NCI-H1436 treated with DMSO at 0.1 percent for 48 hours (cell line): ENCODE measurements around the gene PTPN3.

ENCODE experiments used
- DNase-seq: peaks from one replicate; lab custom pipeline; 2025; lab: John Stamatoyannopoulos, UW

PTPN3 gene

GRCh38 chr9:109506097-109506712, 8.1 kb upstream of the PTPN3 start:
- DNase-seq, result no peak

DNA sequence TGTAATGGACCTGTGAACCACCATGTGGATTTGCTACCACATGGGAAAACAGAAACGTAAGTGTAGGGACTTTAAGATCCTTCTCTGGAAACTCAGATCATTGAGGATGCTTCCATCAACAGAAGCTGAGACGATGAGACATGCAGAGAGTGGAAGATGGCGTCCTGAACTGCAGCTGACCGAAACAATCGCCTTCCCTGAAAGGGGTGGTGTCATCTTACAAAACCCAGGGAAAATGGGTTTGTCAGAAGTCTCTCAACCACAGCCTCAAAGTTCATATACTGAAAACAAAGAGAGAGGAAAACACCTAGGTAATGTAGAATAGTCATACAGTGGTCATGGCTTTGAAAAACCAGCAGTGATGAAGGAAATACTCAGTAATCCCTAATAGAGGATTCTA, 6.6 kb upstream of the PTPN3 start:
- no peak for DNase-seq

GRCh38 chr9:109500421-109500974, 2.4 kb upstream of the PTPN3 start:
- no peak for DNase-seq

DNA sequence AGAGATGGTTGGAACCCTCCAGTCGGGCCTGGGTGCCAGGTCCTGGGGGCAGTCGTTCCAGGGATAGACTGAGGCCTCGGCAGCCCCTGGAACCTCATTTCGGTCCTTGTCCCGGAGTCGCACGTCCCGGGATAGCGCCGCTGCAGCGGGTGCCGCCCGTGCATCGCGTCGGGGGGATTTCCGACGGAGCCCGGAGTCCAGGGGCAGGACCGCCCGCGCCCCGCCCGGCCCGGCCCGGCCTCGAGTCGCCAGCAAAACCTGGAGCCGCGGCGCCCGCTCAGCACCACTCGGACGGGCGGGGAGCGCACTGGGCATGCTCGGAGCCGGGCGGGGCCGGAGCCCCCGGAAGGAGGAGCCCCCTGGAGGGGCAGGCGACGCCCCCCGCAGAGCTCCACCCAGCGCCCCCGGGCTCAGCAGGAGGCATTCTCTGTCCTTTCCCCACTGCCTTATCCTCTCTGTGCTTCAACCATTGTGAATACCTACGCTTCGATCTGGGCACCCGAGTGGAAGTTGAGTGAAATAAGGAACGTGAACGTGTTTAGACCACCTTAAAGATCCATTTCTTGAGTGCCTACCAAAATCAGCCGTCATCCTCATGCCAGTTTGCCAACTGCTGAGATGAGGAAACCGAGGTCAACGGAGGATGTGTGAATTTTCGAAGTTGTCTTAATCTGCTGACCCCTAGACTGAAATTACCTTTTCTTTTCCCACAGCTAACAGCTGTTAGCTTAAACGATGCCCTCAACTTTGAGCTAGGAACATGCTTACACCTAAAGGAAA, 1.7 kb upstream of the PTPN3 start:
- no peak for DNase-seq

DNA sequence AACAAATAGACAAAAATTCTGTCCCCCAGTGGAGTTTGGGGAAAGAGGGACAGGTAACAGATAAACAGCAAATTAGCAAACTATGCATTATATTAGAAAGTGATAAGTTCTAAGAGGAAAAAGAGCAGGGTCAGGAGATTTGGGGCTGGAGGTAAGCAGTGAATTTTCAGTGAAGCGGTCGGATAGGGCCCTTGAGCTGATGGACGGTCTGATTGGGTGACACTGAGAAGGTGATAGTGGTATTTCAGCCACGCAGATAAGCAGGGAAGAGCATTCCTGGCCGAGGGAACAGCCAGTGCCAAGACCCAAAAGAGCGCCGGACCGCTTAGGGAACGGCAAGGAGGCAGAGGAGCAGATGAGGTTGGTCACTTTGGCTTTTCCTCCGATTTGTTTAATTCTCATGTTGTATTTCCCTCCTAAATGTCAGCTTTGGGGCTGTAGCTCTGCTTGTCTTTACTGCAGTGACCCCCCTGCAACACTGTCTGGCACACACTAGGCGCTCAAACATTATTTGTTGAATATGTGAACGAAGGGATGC, 1.1 kb upstream of the PTPN3 start:
- no peak for DNase-seq

GRCh38 chr9:109497226-109498153, 617 bp downstream of the PTPN3 start:
- DNase-seq, result no peak

DNA sequence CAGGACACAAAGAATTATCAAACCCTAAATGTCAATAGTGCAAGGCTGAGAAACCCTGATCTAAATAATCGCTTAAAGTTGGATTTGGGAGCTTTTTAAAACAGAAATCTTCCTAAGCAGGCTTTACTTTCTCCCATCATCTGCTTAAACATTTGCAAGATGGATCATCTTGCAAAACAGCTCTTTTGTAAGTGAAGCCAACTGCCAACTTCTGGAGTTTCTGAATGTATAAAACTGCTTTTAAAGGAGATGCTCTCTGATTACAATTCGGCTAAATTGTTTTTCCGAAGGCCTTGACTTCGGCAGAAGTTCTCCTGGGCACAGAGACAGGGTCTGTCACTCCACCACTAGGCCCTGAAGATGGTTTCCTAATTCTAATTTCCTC, 1.3 kb downstream of the PTPN3 start:
- no peak for DNase-seq

GRCh38 chr9:109496218-109496617, 1.9 kb downstream of the PTPN3 start:
- no peak for DNase-seq

GRCh38 chr9:109493648-109494047, 4.5 kb downstream of the PTPN3 start:
- DNase-seq, result no peak

DNA sequence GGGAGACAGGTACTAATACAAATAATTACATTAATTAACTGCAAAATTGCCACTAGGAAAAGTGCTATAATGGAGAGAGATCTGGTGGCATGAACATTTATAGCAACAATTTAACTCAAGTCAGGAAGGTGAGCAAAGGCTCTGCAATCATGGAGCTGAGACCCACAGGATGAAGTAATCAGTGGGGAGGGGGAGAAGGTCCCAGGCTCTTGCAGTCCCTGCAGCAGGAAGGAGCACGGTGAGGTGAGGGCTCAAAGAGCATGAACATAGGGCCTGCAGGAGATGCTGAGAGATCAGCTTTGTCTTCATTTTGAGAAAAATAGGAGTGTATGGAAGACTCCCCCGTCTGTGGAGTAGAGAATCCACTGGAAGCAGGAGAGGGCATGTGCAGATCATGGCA, 6.5 kb downstream of the PTPN3 start:
- no peak for DNase-seq

- no peak for DNase-seq
Observed at GRCh38 chr9:109488791-109489492, 9.2 kb downstream of the PTPN3 start.

GRCh38 chr9:109488351-109488750, 9.8 kb downstream of the PTPN3 start:
- no peak for DNase-seq

GRCh38 chr9:109487247-109487646, 10.9 kb downstream of the PTPN3 start:
- DNase-seq, result no peak

DNA sequence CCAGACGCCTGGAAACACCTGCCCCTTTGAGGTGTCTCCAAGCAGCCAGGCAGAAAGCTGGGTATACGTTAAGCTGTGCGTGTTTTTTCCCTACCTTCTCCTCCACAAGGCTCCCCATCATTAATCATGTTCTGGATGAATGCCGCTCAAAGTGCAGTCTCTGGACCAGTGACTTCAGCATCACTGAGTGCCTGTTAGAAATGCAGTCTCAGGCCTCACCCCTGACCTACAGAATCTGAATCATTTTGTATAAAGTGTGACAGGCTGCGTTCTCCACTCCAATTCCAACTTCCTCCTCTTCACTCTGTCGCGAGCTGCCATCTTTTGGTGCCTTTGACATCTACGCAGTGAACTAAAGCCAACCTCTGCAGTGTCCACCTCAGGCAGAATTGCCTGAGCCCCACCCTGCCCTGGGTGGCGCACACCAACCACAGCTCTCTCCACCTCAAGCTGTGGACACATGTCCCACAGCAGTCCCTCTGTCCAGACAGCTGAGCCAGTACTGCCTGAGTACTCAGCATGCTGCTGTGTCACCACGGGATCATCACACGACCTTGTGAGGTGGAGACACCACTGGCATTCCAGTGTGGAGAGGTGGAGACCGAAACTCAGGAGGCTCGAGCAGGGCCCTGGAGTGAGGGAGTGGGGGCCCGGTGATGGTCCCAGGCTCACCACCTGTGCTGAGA, 14.2 kb downstream of the PTPN3 start:
- DNase-seq, result no peak

DNA sequence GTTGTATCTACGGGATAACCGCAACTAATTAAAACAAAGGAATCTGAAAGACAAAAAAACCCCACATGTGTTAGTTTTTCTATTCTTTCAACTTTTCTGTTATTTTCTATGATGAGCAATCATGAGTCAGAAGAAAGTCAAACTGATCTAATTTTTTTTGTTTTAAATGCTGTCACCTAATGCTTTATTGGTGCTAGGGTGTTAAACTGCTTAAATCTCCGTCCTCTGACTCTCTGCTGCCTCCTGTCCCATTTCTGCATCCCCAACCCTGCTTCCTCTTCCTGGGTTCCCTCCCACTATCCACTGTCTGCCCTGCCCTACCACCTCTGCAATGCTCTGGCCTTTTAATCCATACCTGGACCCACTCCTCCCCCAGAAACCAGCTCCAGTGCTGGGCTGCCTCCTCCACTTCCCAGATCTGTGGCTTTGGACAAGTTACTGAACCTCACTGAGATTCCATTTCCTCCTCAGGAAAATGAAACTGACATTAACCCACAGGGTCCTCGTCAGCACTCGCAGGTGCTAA, 15.7 kb downstream of the PTPN3 start:
- no peak for DNase-seq

DNA sequence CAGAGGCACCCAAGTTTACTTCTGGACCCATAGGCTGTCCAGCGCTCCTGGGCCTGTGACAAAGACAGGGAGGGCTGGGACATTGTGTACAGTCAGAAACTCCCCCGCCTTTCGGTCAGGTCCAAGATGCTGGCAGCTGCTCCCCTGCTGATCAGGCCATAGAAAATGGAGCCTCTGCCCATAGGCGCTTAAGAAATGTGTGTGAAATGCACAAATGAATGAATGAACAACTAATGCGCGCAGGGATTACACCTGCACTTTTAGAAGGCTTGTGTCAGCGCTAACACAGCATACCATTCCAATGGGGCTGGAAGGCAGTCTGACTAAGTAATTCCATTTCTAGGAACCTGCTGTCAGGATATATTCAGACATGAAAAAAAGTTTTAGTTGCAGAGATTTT, 16.3 kb downstream of the PTPN3 start:
- no peak for DNase-seq

- DNase-seq, result no peak
Observed at GRCh38 chr9:109479822-109480221, 18.3 kb downstream of the PTPN3 start.

DNA sequence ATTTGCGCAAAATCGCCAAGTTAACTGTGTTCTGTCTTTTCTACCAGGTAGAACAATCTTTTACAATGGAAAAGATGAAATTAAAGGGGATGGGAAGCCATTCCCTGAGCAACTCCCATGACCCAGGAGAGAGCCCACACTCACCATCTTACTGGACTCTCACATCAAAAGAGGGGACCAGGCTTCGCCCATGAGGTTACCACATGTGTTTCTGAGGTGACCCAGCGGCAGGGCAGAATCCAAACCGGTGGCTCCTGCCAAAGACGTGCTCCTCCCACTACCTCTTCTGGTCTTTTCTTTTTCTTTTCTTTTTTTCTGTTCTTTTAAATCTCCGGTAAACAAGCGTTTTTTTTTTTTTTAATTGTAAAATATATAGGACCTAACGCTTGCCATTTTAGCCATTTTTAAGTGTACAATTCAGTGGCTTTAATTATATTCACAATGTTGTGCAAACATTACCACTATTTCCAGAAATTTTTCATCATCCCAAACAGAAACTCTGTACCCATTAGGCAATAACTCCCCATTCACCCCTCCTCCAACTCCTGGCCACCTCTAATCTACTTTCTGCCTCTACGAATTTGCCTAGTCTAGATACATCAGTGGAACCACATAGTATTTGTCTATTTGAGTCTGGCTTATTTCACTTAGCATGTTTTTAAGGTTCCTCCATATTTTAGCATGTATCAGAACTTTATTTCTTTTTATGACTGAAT, 19.3 kb downstream of the PTPN3 start:
- no peak for DNase-seq

GRCh38 chr9:109478051-109478563, 20.0 kb downstream of the PTPN3 start:
- no peak for DNase-seq
